ENCODE results near the gene STAM. TPM values are rescaled to one million over a fixed set of nuclear protein-coding genes. Genes with fewer than 3 reads are reported as not detected.
A peak's percentile ranks its signal among the peaks of the same experiment; 100 is the strongest.

The STAM gene
- total and polyA plus RNA-seq, 9 of the 15 experiments (the other 6 are each of a cell fraction or from before 2014, with no cell fraction given): 13.8 to 33.5 (median 26.4) TPM

DNA sequence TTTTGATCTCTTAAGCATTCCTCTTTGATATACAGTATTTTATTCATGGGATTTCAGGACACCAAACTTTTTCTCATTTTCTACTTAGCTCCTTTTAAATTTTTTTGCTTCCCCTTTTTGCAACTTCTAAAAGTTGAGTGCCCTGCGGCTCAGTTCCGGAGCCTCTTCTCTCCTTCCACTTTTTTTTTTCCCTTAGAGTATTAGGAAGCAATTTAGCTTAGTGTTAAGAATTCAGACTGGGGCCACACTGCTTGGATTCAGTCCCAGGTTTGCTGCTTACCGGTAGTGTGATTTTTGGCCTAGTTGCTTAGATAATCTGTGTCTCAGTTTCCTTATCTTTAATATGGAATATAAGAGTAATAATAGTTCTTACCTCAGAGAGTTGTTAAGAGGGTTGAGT, 3.4 kb downstream of the STAM start:
- CTCF ChIA-PET (ENCODE audit: low intra/inter-chr PET ratio): no interaction called here
- no peak overlapping the region for H3K4me3 ChIP-seq
- H3K79me2 ChIP-seq (ENCODE audit: control insufficient read depth, insufficient read depth, low read length): peaks cover 98% of the 10 kb centered on the region
- DNase-seq (ENCODE audit: extremely low read depth in 1 of 4, low spot score in 3 of 4): no peak
- no TSS peak for BruUV-seq (replicated peaks)
- no peaks in the 10 kb centered on the region for H3K27me3 ChIP-seq (ENCODE audit: control insufficient read depth in 2 of 2, insufficient read depth in 2 of 2, low read length in 2 of 2)
- 0 out of 2 replicates have a peak overlapping the region, but pooled peaks have one; percentile 29 for H3K4me2 ChIP-seq (ENCODE audit: insufficient read depth, low read length)
- intact Hi-C loops (cut with micrococcal nuclease) (no loop called here), in situ Hi-C loops (cut with MboI) (no loop called here)
- no peak overlapping the region; a peak in 1 of 4 replicates for H3K9ac ChIP-seq (ENCODE audit: insufficient read depth in 1 of 2, low read depth in 2 of 2, low read length in 2 of 2)
- H2AFZ ChIP-seq (ENCODE audit: low read depth, low read length): no peak overlapping the region
- H3K36me3 ChIP-seq (ENCODE audit: control insufficient read depth, insufficient read depth, low read length): peaks cover 44% of the 10 kb centered on the region
- H3K9me3 ChIP-seq (replicated peaks; ENCODE audit: control insufficient read depth, insufficient read depth, low read depth, low read length): peaks cover 3% of the 10 kb centered on the region; the same call in 1 of the 2 replicates
- no peak for ATAC-seq
- no peak for FAIRE-seq
- POLR2A ChIA-PET: interaction anchor here (0.8 to 1.7 kb wide), 5 partner anchors 12 to 40 kb away, joined by 3 to 5 read pairs (median 4); no protein-coding TSS in a partner anchor
- TF ChIP-seq ZNF232 (CRISPR knock-in tag; IDR thresholded peaks at IDR 0.05) (no peak), TAF7 (tag; IDR thresholded peaks at IDR 0.05) (no peak), NFIC (IDR thresholded peaks at IDR 0.05) (no peak), ZNF583 (CRISPR knock-in tag; IDR thresholded peaks at IDR 0.05) (no peak), ZNF77 (CRISPR knock-in tag; IDR thresholded peaks at IDR 0.05) (no peak), HDAC3 (IDR thresholded peaks at IDR 0.05; ENCODE audit: borderline replicate concordance, partially characterized antibody) (no peak), CBFA2T3 (IDR thresholded peaks at IDR 0.05) (no peak), PCBP2 (IDR thresholded peaks at IDR 0.05; ENCODE audit: low read depth, low read length, poor library complexity, severe bottlenecking) (no peak), ZBTB1 (CRISPR knock-in tag; IDR thresholded peaks at IDR 0.05; ENCODE audit: borderline replicate concordance, low read depth) (no peak), EGR1 (conservative IDR thresholded peaks at IDR 0.05) (no peak), CREB1 (IDR thresholded peaks at IDR 0.05) (no peak), CREB1 (CRISPR knock-in tag; IDR thresholded peaks at IDR 0.05) (no peak), RAD51 (IDR thresholded peaks at IDR 0.05; ENCODE audit: borderline replicate concordance, low read depth) (no peak), ZNF143 (CRISPR knock-in tag; IDR thresholded peaks at IDR 0.05) (no peak), MCM7 (IDR thresholded peaks at IDR 0.05) (no peak), ZZZ3 (IDR thresholded peaks at IDR 0.05) (no peak), GABPB1 (CRISPR knock-in tag; IDR thresholded peaks at IDR 0.05) (no peak)
- TF ChIP-seq, protein P1, sequence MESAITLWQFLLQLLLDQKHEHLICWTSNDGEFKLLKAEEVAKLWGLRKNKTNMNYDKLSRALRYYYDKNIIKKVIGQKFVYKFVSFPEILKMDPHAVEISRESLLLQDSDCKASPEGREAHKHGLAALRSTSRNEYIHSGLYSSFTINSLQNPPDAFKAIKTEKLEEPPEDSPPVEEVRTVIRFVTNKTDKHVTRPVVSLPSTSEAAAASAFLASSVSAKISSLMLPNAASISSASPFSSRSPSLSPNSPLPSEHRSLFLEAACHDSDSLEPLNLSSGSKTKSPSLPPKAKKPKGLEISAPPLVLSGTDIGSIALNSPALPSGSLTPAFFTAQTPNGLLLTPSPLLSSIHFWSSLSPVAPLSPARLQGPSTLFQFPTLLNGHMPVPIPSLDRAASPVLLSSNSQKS (CRISPR knock-in tag; IDR thresholded peaks at IDR 0.05): no peak
- TF ChIP-seq, protein P2, sequence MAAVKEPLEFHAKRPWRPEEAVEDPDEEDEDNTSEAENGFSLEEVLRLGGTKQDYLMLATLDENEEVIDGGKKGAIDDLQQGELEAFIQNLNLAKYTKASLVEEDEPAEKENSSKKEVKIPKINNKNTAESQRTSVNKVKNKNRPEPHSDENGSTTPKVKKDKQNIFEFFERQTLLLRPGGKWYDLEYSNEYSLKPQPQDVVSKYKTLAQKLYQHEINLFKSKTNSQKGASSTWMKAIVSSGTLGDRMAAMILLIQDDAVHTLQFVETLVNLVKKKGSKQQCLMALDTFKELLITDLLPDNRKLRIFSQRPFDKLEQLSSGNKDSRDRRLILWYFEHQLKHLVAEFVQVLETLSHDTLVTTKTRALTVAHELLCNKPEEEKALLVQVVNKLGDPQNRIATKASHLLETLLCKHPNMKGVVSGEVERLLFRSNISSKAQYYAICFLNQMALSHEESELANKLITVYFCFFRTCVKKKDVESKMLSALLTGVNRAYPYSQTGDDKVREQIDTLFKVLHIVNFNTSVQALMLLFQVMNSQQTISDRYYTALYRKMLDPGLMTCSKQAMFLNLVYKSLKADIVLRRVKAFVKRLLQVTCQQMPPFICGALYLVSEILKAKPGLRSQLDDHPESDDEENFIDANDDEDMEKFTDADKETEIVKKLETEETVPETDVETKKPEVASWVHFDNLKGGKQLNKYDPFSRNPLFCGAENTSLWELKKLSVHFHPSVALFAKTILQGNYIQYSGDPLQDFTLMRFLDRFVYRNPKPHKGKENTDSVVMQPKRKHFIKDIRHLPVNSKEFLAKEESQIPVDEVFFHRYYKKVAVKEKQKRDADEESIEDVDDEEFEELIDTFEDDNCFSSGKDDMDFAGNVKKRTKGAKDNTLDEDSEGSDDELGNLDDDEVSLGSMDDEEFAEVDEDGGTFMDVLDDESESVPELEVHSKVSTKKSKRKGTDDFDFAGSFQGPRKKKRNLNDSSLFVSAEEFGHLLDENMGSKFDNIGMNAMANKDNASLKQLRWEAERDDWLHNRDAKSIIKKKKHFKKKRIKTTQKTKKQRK (IDR thresholded peaks at IDR 0.05; ENCODE audit: borderline replicate concordance, low read depth, low read length): no peak
- TF ChIP-seq, protein P3, sequence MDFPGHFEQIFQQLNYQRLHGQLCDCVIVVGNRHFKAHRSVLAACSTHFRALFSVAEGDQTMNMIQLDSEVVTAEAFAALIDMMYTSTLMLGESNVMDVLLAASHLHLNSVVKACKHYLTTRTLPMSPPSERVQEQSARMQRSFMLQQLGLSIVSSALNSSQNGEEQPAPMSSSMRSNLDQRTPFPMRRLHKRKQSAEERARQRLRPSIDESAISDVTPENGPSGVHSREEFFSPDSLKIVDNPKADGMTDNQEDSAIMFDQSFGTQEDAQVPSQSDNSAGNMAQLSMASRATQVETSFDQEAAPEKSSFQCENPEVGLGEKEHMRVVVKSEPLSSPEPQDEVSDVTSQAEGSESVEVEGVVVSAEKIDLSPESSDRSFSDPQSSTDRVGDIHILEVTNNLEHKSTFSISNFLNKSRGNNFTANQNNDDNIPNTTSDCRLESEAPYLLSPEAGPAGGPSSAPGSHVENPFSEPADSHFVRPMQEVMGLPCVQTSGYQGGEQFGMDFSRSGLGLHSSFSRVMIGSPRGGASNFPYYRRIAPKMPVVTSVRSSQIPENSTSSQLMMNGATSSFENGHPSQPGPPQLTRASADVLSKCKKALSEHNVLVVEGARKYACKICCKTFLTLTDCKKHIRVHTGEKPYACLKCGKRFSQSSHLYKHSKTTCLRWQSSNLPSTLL (IDR thresholded peaks at IDR 0.05): no peak
- peaks cover 4% of the 10 kb centered on the region; the same call in 1 of the 2 replicates for H4K20me1 ChIP-seq (replicated peaks; ENCODE audit: control insufficient read depth, insufficient read depth, low read length)
- peaks cover 0 to 19% of the 10 kb centered on the region in 2 experiments; a peak in 2 of 5 replicates for H3K4me1 ChIP-seq (replicated peaks in 1 of 2; ENCODE audit: control insufficient read depth in 2 of 2, insufficient read depth in 2 of 2, low read length in 2 of 2)
- no peaks in the 10 kb centered on the region for H3K9me1 ChIP-seq (ENCODE audit: control insufficient read depth, insufficient read depth, low read length)
- 41% methylated on average over 1 of the region's 3 CpGs for WGBS (ENCODE audit: insufficient coverage, low coverage, missing lambda C conversion rate)
- peak overlapping the region; percentile 14; the same call in 1 of the 3 replicates for H3K27ac ChIP-seq (ENCODE audit: extremely low read depth, low read depth, low read length)
